GM19023 (cell line): ENCODE results near the gene POC1A.
"Not testable (repeated sequence)": the region's sequence is repeated elsewhere in the genome, so short reads cannot be mapped to it uniquely, and the experiment has no call there.

Source experiments
- ATAC-seq: cut with Tn5 transposase; IDR thresholded peaks from one replicate; pipeline ENCODE4 v1.9.1; 2021; ENCODE audit warnings: mild to moderate bottlenecking, moderate library complexity; ENCODE audit not compliant: unreplicated experiment

Gene POC1A

DNA sequence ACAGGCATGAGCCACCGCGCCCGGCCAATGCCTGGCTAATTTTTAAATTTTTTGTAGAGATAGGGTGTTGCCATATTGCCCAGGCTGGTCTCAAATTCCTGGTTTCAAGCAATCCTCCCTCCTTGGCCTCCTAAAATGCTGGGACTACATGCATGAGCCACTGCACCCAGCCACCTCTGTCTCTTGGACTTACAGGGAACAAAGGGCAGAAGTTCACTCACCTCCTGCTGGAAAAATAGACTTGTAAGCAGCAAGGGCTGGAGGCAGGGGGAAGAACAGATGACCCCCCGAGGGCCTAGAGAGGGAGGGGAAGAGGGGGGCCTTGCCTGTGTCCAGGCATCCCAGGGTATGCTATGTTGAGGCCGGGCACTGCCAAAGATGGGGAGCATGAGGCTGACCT, 120.0 kb downstream of the POC1A start:
- ATAC-seq = no peak

DNA sequence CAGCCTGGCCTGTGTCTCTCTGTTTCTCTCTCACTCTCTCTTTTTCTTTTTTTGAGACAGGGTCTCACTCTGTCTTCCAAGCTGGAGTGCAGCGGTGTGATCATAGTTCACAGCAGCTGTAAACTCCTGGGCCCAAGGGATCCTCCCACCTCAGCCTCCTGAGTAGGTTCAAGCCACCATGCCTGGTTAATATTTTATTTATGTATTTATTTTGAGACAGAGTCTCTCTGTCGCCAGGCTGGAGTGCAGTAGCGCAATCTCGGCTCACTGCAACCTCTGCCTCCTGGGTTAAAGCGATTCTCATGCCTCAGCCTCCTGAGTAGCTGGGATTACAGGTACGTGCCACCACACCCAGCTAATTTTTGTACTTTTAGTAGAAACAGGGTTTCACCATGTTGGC, 120.5 kb downstream of the POC1A start:
- ATAC-seq = not testable (repeated sequence)

DNA sequence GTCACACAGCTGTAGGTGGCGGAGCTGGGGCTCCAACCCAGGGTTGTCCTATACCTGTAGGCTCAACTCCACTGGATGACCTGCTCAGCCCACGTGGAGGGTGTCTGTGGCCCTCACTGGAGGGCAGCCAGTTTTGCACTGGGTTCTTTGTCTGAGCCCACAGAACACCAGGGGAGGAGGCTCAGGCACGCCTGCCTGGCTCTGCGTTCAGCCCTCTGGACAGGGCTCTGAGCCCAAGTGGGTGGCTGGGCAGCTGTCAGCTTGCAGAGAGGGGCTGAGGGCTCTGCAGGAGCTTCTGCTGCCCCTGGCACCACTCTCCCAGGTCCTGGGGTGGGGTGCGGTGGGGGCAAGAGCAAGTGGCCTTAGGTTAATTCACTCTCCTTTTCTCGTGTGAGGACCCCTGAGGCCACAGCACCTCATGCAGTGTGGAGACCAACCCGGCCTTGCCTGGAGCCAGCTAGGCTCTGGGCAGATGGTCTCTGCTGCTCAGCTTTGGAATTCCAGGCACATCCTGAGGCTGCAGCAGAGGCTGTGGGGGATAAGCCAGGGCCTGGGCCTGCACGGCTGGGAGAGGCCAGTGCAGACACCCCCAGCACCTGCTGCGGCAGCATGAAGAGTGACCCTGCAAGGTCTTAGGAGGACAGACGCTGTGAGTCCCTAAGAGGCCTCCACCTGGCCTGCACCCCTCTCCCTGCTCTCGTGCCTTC, 121.4 kb downstream of the POC1A start:
- no peak for ATAC-seq

DNA sequence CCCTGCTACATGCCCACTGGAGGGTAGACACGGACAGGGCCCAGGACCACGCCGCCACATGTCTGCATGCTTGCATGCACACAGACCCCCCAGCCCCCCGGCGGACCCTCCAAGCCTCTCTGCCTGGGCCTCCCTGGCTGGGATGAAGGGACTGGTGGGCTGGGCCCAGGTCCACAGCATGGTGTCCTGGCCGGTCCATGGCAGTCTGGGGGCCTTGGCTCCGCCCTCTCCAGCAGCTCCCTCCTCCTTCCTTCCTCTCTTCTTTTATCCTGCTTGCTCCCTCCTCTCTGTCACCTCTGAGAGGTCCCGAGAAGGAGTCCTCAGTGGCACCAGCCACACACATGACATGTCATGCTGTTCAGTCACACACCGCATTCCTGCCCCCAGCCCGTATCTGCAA, 122.3 kb downstream of the POC1A start:
- no peak for ATAC-seq

DNA sequence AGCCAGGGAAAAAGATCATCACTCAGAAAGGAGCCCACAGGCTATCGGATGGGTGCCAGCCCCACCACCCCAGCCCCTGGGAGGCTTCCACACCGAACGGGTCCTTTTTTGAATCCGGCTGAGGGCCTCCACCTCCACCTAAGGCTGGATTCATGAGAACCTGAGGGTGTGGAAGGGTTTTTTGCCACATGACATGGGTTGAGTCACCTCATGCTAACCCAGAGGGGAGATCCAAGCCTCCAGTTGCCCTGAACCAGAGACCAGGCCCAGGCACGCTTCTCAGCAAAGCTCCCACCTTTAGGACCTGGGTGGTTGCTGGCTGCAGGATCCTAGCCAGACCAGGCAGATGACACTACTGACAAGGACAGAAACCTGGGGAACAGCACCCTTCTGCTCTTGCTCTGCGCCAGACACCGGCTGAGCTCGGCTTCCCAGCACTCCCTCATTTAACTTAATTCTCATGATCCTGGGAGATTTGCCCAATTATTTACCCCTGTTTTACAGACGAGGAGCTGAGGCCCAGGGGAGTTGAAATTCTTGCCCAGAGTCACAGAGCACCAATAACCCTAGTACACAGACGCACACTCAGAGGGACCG, 123.4 kb downstream of the POC1A start:
- no peak for ATAC-seq

DNA sequence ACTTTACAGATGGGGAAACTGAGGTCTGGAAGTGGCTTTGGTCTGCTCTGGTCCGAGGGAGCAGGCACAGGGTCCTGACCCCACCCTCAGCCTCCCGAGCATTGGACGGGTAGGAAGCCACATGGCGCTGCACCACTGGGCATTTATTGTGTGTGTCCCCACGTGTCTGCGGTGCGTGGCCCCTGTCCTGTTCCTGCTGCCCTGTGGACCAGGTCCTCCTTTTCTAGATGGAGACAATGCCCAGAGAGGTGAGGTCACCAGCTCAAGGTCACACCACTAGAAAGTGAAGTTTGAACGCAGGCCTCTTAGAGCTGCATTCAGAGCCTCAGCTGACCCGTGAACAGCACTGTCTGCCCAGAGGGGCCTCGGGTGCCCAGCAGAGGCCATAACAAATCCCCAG, 124.7 kb downstream of the POC1A start:
- ATAC-seq = no peak

DNA sequence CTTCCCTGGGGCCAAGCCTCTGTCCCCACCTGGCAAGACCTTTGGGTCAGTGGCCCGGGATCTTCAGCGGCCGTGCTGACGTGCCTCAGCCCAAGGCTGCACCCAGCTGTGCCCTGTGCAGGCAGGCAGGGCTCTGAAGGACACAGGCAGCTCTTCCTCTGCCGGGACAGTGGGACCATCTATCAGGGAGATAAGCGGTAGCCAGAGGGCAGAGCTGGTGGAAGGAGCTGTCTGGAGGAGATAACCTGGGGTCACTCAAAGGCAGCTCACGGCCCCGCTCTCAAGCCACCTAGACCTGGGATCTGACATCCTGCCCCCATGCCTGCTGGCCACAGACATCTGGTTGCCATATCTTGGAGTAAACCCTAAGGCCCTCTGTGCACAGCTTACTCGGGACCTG, 125.2 kb downstream of the POC1A start:
- no peak for ATAC-seq

DNA sequence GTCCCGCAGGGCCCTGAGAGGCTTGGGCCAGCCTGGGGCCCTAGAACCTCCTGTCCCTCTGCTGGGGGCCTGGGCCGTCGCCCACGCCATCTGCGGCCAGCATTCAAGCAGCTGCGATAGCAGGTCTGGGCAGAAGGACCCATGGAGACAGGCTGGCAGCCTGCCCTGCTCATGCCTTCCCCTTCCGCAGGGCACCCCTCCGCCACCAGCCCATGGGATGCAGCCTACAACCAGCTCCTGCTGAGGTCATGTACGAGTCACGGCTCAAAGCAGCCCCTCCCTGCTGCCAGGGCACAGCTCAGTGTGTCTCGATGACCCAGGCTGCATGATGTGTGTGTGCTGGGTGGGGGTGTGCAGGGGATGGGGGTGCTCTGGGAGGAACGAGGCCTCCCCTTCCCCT, 125.7 kb downstream of the POC1A start:
- no peak for ATAC-seq

DNA sequence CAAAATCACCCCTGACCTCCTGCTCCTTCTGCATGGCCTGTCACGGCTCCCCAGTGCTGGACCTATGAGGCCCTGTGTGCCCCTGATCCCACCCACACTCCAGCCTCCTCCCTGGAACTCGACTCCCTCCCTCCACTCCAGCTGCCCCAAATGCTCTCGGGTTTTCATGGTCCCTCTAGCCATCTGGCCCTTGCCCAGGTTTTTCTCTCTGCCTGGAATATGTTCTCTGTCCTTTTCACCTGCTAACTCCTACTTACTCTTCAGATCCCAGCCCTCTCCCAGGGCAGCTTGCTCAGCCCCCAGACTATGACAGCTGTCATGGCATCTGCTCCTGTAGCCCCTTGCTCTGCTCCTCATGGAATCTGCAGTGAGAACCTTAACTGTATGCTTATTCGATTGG, 128.2 kb downstream of the POC1A start:
- no peak for ATAC-seq

DNA sequence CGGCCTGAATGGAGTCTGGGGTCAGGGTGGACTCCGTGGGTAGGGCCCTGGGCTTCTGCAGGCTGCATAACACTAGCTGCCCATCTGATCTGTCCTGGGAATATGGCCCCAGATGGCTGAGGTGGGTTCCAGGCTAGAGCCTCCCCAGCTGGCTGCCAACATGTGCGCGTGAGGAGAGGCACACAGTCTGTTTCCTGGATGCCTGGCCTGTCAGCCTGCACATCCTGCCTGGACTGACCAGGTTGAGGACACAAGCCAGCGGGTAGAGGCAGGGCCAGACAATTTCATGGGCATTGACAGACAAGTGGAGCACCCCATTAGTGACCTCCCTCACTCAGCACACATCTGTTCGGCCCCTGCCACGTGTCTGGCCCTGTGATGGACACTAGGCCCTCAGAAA, 128.8 kb downstream of the POC1A start:
- ATAC-seq = no peak
